ENCODE measurements around the gene WDR47.
A peak's percentile ranks its signal among the peaks of the same experiment; 100 is the strongest.
"Not testable (repeated sequence)": the region's sequence is repeated elsewhere in the genome, so short reads cannot be mapped to it uniquely, and the experiment has no call there.

The WDR47 gene

DNA sequence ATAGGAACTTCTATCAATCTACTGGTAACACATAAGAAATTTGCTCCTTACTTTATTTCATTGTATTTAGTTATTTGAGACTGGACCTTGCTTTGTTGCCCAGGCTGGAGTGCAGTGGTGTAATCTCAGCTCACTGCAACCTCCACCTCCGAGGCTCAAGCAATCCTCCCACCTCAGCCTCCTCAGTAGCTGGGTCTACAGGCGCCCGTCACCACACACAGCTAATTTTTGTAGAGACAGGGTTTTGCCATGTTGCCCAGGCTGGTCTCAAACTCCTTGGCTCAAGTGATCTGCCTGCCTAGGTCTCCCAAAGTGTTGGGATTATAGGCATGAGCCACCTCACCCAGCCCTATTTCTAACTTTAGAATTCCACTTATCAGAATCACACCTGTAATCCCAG, 10.2 kb upstream of the WDR47 start:
- DNase-seq (ENCODE audit: low spot score), result not testable (repeated sequence)

- peak; percentile 80 for DNase-seq (ENCODE audit: low spot score)
Observed at GRCh38 chr1:109050228-109050995, 8.5 kb upstream of the WDR47 start.

- DNase-seq (ENCODE audit: low spot score), result no peak
Observed at GRCh38 chr1:109048335-109048734, 6.4 kb upstream of the WDR47 start.

GRCh38 chr1:109047339-109047738, 5.4 kb upstream of the WDR47 start:
- no peak for DNase-seq (ENCODE audit: low spot score)

DNA sequence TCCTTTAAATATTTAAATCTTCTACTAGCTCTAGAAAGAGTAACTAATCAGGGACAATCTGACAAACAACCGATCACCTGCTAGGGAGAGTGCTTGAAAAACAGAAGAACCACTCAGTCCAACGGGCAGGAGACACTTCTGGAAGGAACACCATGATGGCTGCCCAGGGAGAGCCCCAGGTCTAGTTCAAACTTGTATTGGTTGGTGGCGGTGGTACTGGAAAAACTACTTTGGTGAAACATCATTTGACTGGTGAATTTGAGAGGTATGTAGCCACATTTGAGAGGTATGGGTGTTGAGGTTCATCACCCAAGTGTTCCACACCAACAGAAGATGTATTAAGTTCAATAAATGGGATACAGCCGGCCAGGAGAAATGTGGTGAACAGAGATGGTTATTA, 4.8 kb upstream of the WDR47 start:
- no peak for DNase-seq (ENCODE audit: low spot score)

- DNase-seq (ENCODE audit: low spot score), result no peak
Observed at GRCh38 chr1:109045595-109045994, 3.7 kb upstream of the WDR47 start.

DNA sequence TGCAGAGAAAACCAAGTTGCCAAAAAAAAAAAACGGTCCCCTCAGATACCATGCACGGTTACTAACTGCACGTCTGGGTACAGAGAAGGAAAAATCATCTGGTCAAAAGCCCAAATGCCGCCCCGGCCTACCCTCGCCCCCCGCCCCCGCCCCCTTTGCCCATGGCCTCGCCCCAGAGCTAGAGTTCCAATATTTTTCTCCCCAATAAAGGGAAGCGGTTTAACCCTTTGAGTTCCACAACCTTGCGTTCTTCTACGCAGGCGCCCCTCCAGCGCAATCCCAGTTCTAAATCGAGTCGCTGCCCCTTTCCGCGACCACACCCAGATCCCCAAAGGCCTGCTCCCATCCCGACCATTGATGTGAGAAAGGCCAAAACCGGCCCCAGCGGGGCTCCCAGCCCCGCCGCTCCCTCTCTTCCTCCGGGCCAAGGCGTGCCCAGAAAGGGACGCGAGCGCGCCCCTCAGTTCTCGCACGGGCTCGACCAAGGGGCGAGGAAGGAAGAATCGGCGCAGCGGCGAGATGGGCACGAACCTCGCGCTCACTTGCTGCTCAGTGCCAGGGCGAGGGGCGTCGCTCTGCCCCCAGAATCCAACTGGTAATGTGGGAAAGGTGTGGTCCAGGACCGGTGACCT, 797 bp downstream of the WDR47 start:
- peak; percentile 21 for DNase-seq (ENCODE audit: low spot score)

DNA sequence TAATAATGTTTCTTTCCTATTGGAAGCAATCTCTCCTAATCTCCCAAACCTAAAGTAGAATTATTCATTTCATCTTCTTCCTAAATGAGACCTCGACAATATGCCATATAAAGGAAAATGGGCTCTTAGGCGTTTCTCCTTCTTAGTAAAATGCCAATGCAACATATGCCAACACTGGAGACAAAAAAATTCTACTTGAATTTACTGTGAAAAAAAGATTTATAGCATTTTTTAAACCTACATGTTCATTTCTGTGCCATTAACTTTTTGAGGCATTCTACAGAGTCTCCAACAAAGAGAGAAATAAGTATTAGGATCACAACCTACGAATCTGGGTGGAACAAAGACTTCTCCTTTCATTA, 1.3 kb downstream of the WDR47 start:
- no peak for DNase-seq (ENCODE audit: low spot score)

GRCh38 chr1:109034382-109034781, 7.5 kb downstream of the WDR47 start:
- no peak for DNase-seq (ENCODE audit: low spot score)

DNA sequence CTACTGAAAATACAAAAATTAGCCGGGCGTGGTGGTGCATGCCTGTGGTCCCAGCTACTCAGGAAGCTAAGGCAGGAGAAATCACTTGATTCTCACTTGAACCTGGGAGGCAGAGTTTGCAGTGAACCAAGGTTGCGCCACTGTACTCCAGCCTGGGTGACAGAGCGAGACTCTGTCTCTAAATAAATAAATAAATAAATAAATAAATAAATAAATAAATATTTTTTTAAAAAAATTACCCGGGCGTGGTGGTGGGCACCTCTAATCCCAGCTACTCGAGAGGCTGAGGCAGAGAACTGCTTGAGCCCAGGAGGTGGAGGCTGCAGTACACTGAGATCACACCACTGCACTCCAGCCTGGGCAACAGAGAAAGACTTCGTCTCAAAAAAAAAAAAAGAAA, 12.4 kb downstream of the WDR47 start:
- DNase-seq (ENCODE audit: low spot score), result not testable (repeated sequence)

DNA sequence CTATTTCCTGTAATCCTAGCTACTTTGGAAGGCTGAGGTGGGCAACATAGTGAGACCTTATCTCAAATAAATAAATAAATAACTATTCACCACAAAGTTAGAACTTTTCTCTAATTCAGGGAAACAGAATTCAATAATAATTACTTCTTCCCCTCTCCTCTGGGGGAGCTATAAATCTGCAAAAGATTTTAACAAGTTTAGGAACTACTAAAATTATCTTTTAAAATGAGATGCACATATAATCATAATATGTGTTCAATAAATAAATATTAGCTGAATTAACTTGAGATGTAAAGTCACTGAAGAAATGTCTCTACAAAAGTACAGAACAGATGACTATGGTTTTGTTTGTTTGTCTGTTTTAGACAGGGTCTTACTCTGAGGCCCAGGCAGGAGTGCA, 14.1 kb downstream of the WDR47 start:
- no peak for DNase-seq (ENCODE audit: low spot score)

GRCh38 chr1:109025694-109026093, 16.2 kb downstream of the WDR47 start:
- DNase-seq (ENCODE audit: low spot score), result no peak

GRCh38 chr1:109024646-109025045, 17.3 kb downstream of the WDR47 start:
- no peak for DNase-seq (ENCODE audit: low spot score)

DNA sequence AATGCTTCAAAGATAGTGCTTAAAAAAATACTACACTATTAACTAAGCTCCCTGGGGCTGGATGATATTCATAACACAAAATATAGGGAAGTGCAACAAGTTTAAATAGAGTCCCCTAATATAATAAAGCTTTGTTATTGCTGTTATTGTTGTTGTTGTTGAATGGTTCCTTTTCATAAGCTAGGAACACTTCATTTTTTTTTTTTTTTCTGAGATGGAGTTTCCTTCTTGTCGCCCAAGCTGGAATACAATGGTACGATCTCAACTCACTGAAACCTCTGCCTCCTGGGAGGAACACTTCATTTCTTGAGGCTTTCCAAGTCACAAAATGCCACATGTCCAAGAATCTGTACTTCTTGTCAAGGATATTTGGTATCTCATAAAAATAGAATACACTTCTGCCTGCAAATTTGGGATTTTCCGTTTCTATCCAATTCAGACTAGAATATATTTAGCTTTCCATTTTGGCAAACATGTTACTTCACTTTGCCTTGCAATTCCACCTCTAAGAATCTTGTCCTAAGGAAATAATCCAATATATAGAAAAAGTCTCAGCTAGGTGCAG, 21.1 kb downstream of the WDR47 start:
- no peak for DNase-seq (ENCODE audit: low spot score)

DNA sequence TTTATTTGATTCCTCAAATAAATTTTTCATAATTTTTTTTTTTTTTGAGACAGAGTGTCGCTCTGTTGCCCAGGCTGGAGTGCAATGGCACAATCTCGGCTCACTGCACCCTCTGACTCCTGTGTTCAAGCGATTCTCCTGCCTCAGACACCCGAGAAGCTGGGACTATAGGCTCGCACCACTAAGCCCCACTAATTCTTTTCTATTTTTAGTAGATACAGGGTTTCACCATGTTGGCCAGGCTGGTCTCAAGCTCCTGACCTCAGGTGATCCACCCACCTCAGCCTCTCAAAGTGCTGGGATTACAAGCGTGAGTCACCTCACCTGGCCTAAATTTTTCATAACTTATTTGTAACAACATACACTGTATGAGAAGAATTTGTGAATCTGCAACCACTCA, 24.2 kb downstream of the WDR47 start:
- not testable (repeated sequence) for DNase-seq (ENCODE audit: low spot score)

- DNase-seq (ENCODE audit: low spot score), result no peak
Observed at GRCh38 chr1:109017134-109017533, 24.8 kb downstream of the WDR47 start.

- no peak for DNase-seq (ENCODE audit: low spot score)
Observed at GRCh38 chr1:109011335-109011734, 30.6 kb downstream of the WDR47 start.

GRCh38 chr1:108996622-108997021, 45.3 kb downstream of the WDR47 start:
- peak; percentile 7 for DNase-seq (ENCODE audit: low spot score)

GRCh38 chr1:108983114-108983513, 58.8 kb downstream of the WDR47 start:
- DNase-seq (ENCODE audit: low spot score), result no peak

- DNase-seq (ENCODE audit: low spot score), result no peak
Observed at GRCh38 chr1:108976658-108977057, 65.2 kb downstream of the WDR47 start.

GRCh38 chr1:108972951-108973350, 69.0 kb downstream of the WDR47 start:
- no peak for DNase-seq (ENCODE audit: low spot score)

- no peak for DNase-seq (ENCODE audit: low spot score)
Observed at GRCh38 chr1:108969346-108969745, 72.6 kb downstream of the WDR47 start.

DNA sequence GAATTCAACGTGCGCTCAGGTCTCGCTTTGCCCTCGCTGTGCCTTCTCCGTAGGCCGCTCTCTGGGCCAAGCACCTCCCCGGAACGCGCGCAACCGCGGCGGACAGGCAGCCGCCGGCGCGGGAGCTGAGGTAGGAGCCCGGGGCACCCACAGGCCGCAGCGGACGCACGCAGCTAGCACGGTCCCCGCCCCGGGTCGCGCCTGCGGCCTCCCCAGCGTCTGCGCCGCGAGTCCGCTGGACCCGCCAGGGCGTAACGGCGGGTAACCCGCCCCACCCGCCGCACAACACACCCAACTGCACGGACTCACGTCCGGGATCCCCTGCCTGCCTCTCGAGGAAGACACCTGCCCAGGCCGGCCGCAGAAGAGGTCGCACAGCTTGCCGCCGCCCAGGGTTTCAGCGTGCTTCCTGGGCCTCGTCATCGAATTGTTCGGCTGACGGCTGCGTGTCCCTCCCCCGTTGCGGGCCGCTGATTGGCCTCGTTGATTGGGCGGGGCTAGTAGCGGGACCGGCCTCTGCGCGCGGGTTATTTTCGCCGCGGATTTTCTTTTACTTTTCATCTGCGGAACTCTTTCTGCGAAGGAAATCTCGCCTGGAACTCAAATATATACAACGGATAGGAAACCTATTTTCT, 78.7 kb downstream of the WDR47 start, which contains the start of gene CLCC1:
Gene CLCC1, minus strand, starts transcription at position 433 of the 635 bp plus-strand sequence. CDS start 13,047 bp downstream, outside the sequence.
- DNase-seq (ENCODE audit: low spot score), result peak; percentile 97
